HepG2 (cell line): ENCODE results near the gene APBA1. TPM values are rescaled to one million over a fixed set of nuclear protein-coding genes. Genes with fewer than 3 reads are reported as not detected.

Experiments used
- ATAC-seq: fragments of 200-7000 bp; cut with Tn5 transposase; 3 replicates; pipeline ENCODE4 v1.9.1; 2020; ENCODE audit warnings: mild to moderate bottlenecking, moderate library complexity
- BruUV-seq: library from RNA; stranded (reverse); fragments of 400-500 nt; replicated peaks from 2 replicates; lab custom pipeline; 2021; lab: Mats Ljungman, UMichigan
- CTCF ChIA-PET: fragments of 300-600 bp; formaldehyde crosslinking; extraction: SDS; loops from one replicate; lab custom pipeline; 2021; ENCODE audit warnings: low total read pairs, inconsistent platforms, low intra/inter-chr PET ratio; lab: Yijun Ruan, JAX
- POLR2A ChIA-PET: fragments of 350-600 bp; sonication (Branson Sonifier 250); formaldehyde crosslinking; loops from one replicate; lab custom pipeline; 2020; ENCODE audit warnings: antibody characterized with exemption, inconsistent platforms; lab: Yijun Ruan, JAX
- DNase-seq: peaks from one replicate; pipeline ENCODE4 v3.0.0-alpha.2; 2015; ENCODE audit warnings: low spot score
- FAIRE-seq: peaks from 3 replicates; lab custom pipeline; 2011; peaks lifted over from hg19 to GRCh38; lab: Jason Lieb, UNC
- H2AFZ ChIP-seq: one replicate; pipeline ENCODE4 v1.6.1; 2011; ENCODE audit warnings: low read length, inconsistent platforms
- H3K27ac ChIP-seq: fragments of 300-600 bp; 3 replicates; pipeline ENCODE4 v1.8.0; 2011; ENCODE audit warnings: mixed run types, mild to moderate bottlenecking, mixed read lengths, low read length, inconsistent platforms; ENCODE audit not compliant: insufficient read depth; ENCODE audit errors: extremely low read length
- H3K27me3 ChIP-seq, 2 experiments: fragments of 200-600 bp in 1 of 2; 2 replicates in 1 of 2; 3 replicates in 1 of 2; pipeline versions ENCODE4 v1.6.0 to v1.8.0; 2011; ENCODE audit warnings: low read length in 2 of 2, mild to moderate bottlenecking in 2 of 2, moderate library complexity in 2 of 2, inconsistent platforms in 1 of 2; ENCODE audit not compliant: insufficient read depth in 2 of 2, control insufficient read depth in 1 of 2
- H3K36me3 ChIP-seq, 2 experiments: fragments of 200-600 bp in 1 of 2; replicated peaks in 1 of 2; 2 replicates in 1 of 2; 3 replicates in 1 of 2; pipeline versions ENCODE4 v1.5.1 to v1.8.0; 2011; ENCODE audit warnings: low read length in 2 of 2, inconsistent platforms in 1 of 2; ENCODE audit not compliant: insufficient read depth in 2 of 2, control insufficient read depth in 1 of 2
- H3K4me1 ChIP-seq: 2 replicates; pipeline ENCODE4 v1.5.1; 2012; ENCODE audit warnings: low read length, inconsistent platforms; ENCODE audit not compliant: insufficient read depth
- H3K4me2 ChIP-seq: 2 replicates; pipeline ENCODE4 v1.6.0; 2011; ENCODE audit warnings: low read depth, low read length, inconsistent platforms
- H3K4me3 ChIP-seq, 3 experiments: fragments of 200-600 bp in 1 of 3; sonication (generic), shearing (Covaris generic) in 1 of 3; replicated peaks in 1 of 3; 2 replicates each; pipeline ENCODE4 v1.5.1; 2011 to 2016; ENCODE audit warnings: low read length in 3 of 3, inconsistent platforms in 2 of 3, low read depth in 2 of 3, mild to moderate bottlenecking in 2 of 3, control low read depth in 1 of 3, mixed read lengths in 1 of 3; ENCODE audit not compliant: insufficient read depth in 1 of 3
- H3K79me2 ChIP-seq: one replicate; pipeline ENCODE4 v1.6.1; 2011; ENCODE audit warnings: low read length, inconsistent platforms; ENCODE audit not compliant: insufficient read depth
- H3K9ac ChIP-seq: 2 replicates; pipeline ENCODE4 v1.6.0; 2011; ENCODE audit warnings: mild to moderate bottlenecking, low read depth, low read length, inconsistent platforms; ENCODE audit not compliant: insufficient read depth
- H3K9me3 ChIP-seq: 2 replicates; pipeline ENCODE4 v1.5.1; 2012; ENCODE audit warnings: mild to moderate bottlenecking, low read length
- H4K20me1 ChIP-seq: 2 replicates; pipeline ENCODE4 v1.6.0; 2011; ENCODE audit warnings: inconsistent platforms, mild to moderate bottlenecking, low read length, moderate library complexity; ENCODE audit not compliant: insufficient read depth
- AKAP8 ChIP-seq: sonication (generic); formaldehyde crosslinking; IDR thresholded peaks from 2 replicates; pipeline ENCODE4 v1.5.1; 2020; ENCODE audit warnings: mild to moderate bottlenecking, missing genetic modification reagents
- ATAD3A ChIP-seq: sonication (generic); formaldehyde crosslinking; IDR thresholded peaks from 2 replicates; pipeline ENCODE4 v1.4.0; 2020; ENCODE audit warnings: missing genetic modification reagents
- DR1 ChIP-seq: sonication (generic); formaldehyde crosslinking; IDR thresholded peaks from 2 replicates; pipeline ENCODE4 v1.8.0; 2021; ENCODE audit warnings: mild to moderate bottlenecking, missing genetic modification reagents, inconsistent platforms
- EP300 ChIP-seq, 3 experiments: sonication (generic) in 1 of 3; formaldehyde crosslinking in 1 of 3; IDR thresholded peaks; 2 replicates each; pipeline versions ENCODE4 v1.5.1 to v1.6.1; 2011 to 2020; ENCODE audit warnings: low read depth in 2 of 3, low read length in 2 of 3, borderline replicate concordance in 1 of 3, improper control_type of control experiment in 1 of 3, mild to moderate bottlenecking in 1 of 3, missing genetic modification reagents in 1 of 3, moderate library complexity in 1 of 3
- FOSL1 ChIP-seq: sonication (generic); formaldehyde crosslinking; IDR thresholded peaks from 2 replicates; pipeline ENCODE4 v1.9.0; 2021; ENCODE audit warnings: missing genetic modification reagents, borderline replicate concordance
- GTF3A ChIP-seq: sonication (generic); formaldehyde crosslinking; conservative IDR thresholded peaks from 2 replicates; pipeline ENCODE4 v1.4.0; 2020; ENCODE audit warnings: mild to moderate bottlenecking, missing genetic modification reagents
- HNF4A ChIP-seq: sonication (generic); formaldehyde crosslinking; IDR thresholded peaks from 2 replicates; pipeline ENCODE4 v1.4.0; 2020; ENCODE audit warnings: missing genetic modification reagents
- MYNN ChIP-seq: sonication (generic); formaldehyde crosslinking; IDR thresholded peaks from 2 replicates; pipeline ENCODE4 v1.4.0; 2020; ENCODE audit warnings: mild to moderate bottlenecking, low read depth, missing genetic modification reagents
- NAIF1 ChIP-seq: sonication (generic); formaldehyde crosslinking; IDR thresholded peaks from 2 replicates; pipeline ENCODE4 v1.5.0; 2020; ENCODE audit warnings: mild to moderate bottlenecking, missing genetic modification reagents, borderline replicate concordance
- NCOR1 ChIP-seq: fragments of 200-600 bp; sonication (generic); IDR thresholded peaks from 2 replicates; pipeline ENCODE4 v1.7.0; 2017; ENCODE audit warnings: antibody characterized with exemption, low read length, borderline replicate concordance
- NONO ChIP-seq, 2 experiments: fragments of 450-650 bp in 1 of 2; sonication (generic) in 1 of 2; formaldehyde crosslinking in 1 of 2; IDR thresholded peaks in 1 of 2; conservative IDR thresholded peaks in 1 of 2; 2 replicates each; pipeline versions ENCODE4 v1.6.1 to v1.8.0; 2017 to 2022; ENCODE audit warnings: mild to moderate bottlenecking in 1 of 2, missing genetic modification reagents in 1 of 2, moderate library complexity in 1 of 2
- NR3C1 ChIP-seq: sonication (generic); formaldehyde crosslinking; IDR thresholded peaks from 2 replicates; pipeline ENCODE4 v1.4.0; 2020; ENCODE audit warnings: missing genetic modification reagents
- TBP ChIP-seq: sonication (generic); formaldehyde crosslinking; IDR thresholded peaks from 2 replicates; pipeline ENCODE4 v1.5.0; 2020; ENCODE audit warnings: missing genetic modification reagents
- ZBTB14 ChIP-seq: sonication (generic); formaldehyde crosslinking; IDR thresholded peaks from 2 replicates; pipeline ENCODE4 v1.4.0; 2020; ENCODE audit warnings: missing genetic modification reagents
- ZNF180 ChIP-seq: sonication (generic); formaldehyde crosslinking; IDR thresholded peaks from 2 replicates; pipeline ENCODE4 v1.4.0; 2020; ENCODE audit warnings: low read depth, missing genetic modification reagents, borderline replicate concordance
- ZNF329 ChIP-seq: sonication (generic); formaldehyde crosslinking; IDR thresholded peaks from 2 replicates; pipeline ENCODE4 v1.9.0; 2021; ENCODE audit warnings: low read depth, mild to moderate bottlenecking, missing genetic modification reagents
- ZNF430 ChIP-seq: sonication (generic); formaldehyde crosslinking; IDR thresholded peaks from 2 replicates; pipeline ENCODE4 v1.9.0; 2021; ENCODE audit warnings: mild to moderate bottlenecking, missing genetic modification reagents
- WGBS: methylation state at CpG from one replicate; pipeline ENCODE4 v1.1.6; 2017; ENCODE audit warnings: low lambda C conversion rate; 5-methylcytosine and 5-hydroxymethylcytosine counted together
- in situ Hi-C: cut with HindIII; loops from 2 replicates; pipeline ENCODE4 v1.10.0; 2017; ENCODE audit warnings: low pct_unique_long_range_greater_than_20kb; ENCODE audit not compliant: extremely low pct_ligation_motif_present
- intact Hi-C: fragments of 100-400 bp; cut with micrococcal nuclease; formaldehyde crosslinking; loops from one replicate; pipeline ENCODE4 v1.10.0; 2022; ENCODE audit not compliant: unreplicated experiment
- polyA plus RNA-seq, 8 experiments: library from polyadenylated mRNA; depleted of rRNA in 3 of 8; stranded (reverse) in 7 of 8; unstranded in 1 of 8; fragments of >200 nt; fragmentation: Illumina TruSeq in 4 of 8; extraction: Trizol in 4 of 8; gene quantifications; 2 replicates each; pipeline versions ENCODE4 v1.2.1 to v1.2.3, GENCODE V29; 2011 to 2016; ENCODE audit warnings: low read depth in 4 of 8, missing spikeins in 1 of 8, mixed read lengths in 1 of 8; ENCODE audit not compliant: insufficient read depth in 1 of 8
- total RNA-seq, 5 experiments: library from RNA; depleted of rRNA; stranded (reverse); fragments of >200 nt; fragmentation: Illumina TruSeq; extraction: Trizol; gene quantifications; 2 replicates each; pipeline ENCODE4 v1.2.3, GENCODE V29; 2016; ENCODE audit warnings: low read depth in 1 of 5

APBA1 gene
- total and polyA plus RNA-seq, 2 of the 13 experiments (the other 11 are each of a cell fraction or from before 2014, with no cell fraction given): 0.15 TPM; not detected in 1

GRCh38 chr9:69455311-69455710 lies 216.9 kb downstream of the APBA1 start:
- Histone ChIP-seq H3K36me3 (no peaks in the 10 kb centered on the region), H3K4me1 (no peaks in the 10 kb centered on the region), H3K9me3 (no peaks in the 10 kb centered on the region), H2AFZ (no peak overlapping the region), H3K27ac (no peak overlapping the region), H3K4me2 (no peak overlapping the region), H4K20me1 (no peaks in the 10 kb centered on the region), H3K79me2 (no peaks in the 10 kb centered on the region), H3K4me3 (no peak overlapping the region), H3K9ac (no peak overlapping the region), H3K27me3 (peaks cover 2 to 33% of the 10 kb centered on the region in 2 experiments; a peak in 3 of 5 replicates)
- DNase-seq (no peak), FAIRE-seq (no peak), ATAC-seq (no peak)
- ChIA-PET POLR2A (no interaction called here), CTCF (no interaction called here)
- TF ChIP-seq TBP (CRISPR knock-in tag): no peak
- no peak for TF ChIP-seq FOSL1 (CRISPR knock-in tag)
- TF ChIP-seq ATAD3A (CRISPR knock-in tag): no peak
- TF ChIP-seq HNF4A: no peak
- TF ChIP-seq DR1 (CRISPR knock-in tag): no peak
- TF ChIP-seq ZNF430: no peak
- no peak for TF ChIP-seq ZNF180 (CRISPR knock-in tag)
- intact Hi-C loops: no loop called here
- WGBS: 50% methylated on average over 2 of the region's 2 CpGs
- no TSS peak for BruUV-seq
- in situ Hi-C loops: no loop called here

GRCh38 chr9:69454321-69454720 lies 217.8 kb downstream of the APBA1 start:
- Histone ChIP-seq H4K20me1 (no peaks in the 10 kb centered on the region), H2AFZ (no peak overlapping the region), H3K9me3 (no peaks in the 10 kb centered on the region), H3K36me3 (no peaks in the 10 kb centered on the region), H3K27ac (no peak overlapping the region), H3K4me1 (no peaks in the 10 kb centered on the region), H3K79me2 (no peaks in the 10 kb centered on the region)
- in situ Hi-C loops: no loop called here
- BruUV-seq: no TSS peak
- CTCF ChIA-PET: no interaction called here
- TF ChIP-seq GTF3A (CRISPR knock-in tag): no peak
- no peak for TF ChIP-seq ZNF329 (CRISPR knock-in tag)
- TF ChIP-seq NCOR1: no peak
- TF ChIP-seq EP300 (IDR thresholded peaks at IDR 0.05; ENCODE audit: low read depth in 2 of 2, low read length in 2 of 2): no peak
- no peak for TF ChIP-seq EP300 (CRISPR knock-in tag; IDR thresholded peaks at IDR 0.05; ENCODE audit: borderline replicate concordance)
- no peak for TF ChIP-seq NR3C1 (CRISPR knock-in tag)
- TF ChIP-seq AKAP8 (CRISPR knock-in tag): no peak
- no peak for TF ChIP-seq MYNN (CRISPR knock-in tag)
- no peak for TF ChIP-seq NAIF1
- TF ChIP-seq NONO (IDR thresholded peaks at IDR 0.05): no peak
- no peak for TF ChIP-seq NONO (CRISPR knock-in tag; conservative IDR thresholded peaks at IDR 0.05)
- TF ChIP-seq ZBTB14 (CRISPR knock-in tag): no peak
- TF ChIP-seq, all 625 proteins: peak for 0
- H3K4me3 ChIP-seq: no peak overlapping the region
- ATAC-seq (no peak), FAIRE-seq (no peak), DNase-seq (no peak)
- POLR2A ChIA-PET: no interaction called here
- H3K4me2 ChIP-seq: no peak overlapping the region
- WGBS: 0% methylated on average over 1 of the region's 2 CpGs
- intact Hi-C loops: no loop called here
- peaks cover 2 to 33% of the 10 kb centered on the region in 2 experiments; a peak in 3 of 5 replicates for H3K27me3 ChIP-seq
- H3K9ac ChIP-seq: no peak overlapping the region
